Neutrophil (primary cell): Measurements from ENCODE around the gene MRPS12.
"Not testable (repeated sequence)": the region's sequence is repeated elsewhere in the genome, so short reads cannot be mapped to it uniquely, and the experiment has no call there.

Experiments used
- H3K27ac ChIP-seq: fragments of 200-600 bp; sonication (generic); 2 replicates; pipeline ENCODE4 v1.5.1; 2016; ENCODE audit warnings: mild to moderate bottlenecking, moderate library complexity
- H3K27me3 ChIP-seq: fragments of 200-600 bp; sonication (generic); 2 replicates; pipeline ENCODE4 v1.6.0; 2016; ENCODE audit warnings: mild to moderate bottlenecking
- H3K36me3 ChIP-seq: fragments of 200-600 bp; sonication (generic); 2 replicates; pipeline ENCODE4 v1.5.1; 2017
- H3K4me1 ChIP-seq, 2 experiments: fragments of 200-600 bp in 1 of 2; sonication (generic) in 1 of 2; 1 replicate in 1 of 2; 2 replicates in 1 of 2; pipeline versions ENCODE4 v1.5.1 to v1.6.1; 2013 to 2016; ENCODE audit warnings: low read depth in 1 of 2, low read length in 1 of 2, mild to moderate bottlenecking in 1 of 2, moderate library complexity in 1 of 2; ENCODE audit not compliant: control insufficient read depth in 1 of 2, insufficient read depth in 1 of 2
- H3K4me3 ChIP-seq, 2 experiments: fragments of 200-600 bp in 1 of 2; sonication (generic) in 1 of 2; 1 replicate in 1 of 2; 2 replicates in 1 of 2; pipeline ENCODE4 v1.5.1; 2013 to 2016; ENCODE audit warnings: low read depth in 1 of 2, low read length in 1 of 2, mild to moderate bottlenecking in 1 of 2, moderate library complexity in 1 of 2
- H3K9me3 ChIP-seq: fragments of 200-600 bp; sonication (generic); 2 replicates; pipeline ENCODE4 v1.5.1; 2016
- TF ChIP-seq, protein P1 (sequence below): fragments of 200-600 bp; sonication (generic); IDR thresholded peaks from 2 replicates; pipeline ENCODE4 v1.5.1; 2016; ENCODE audit warnings: antibody characterized with exemption

MRPS12 gene

DNA sequence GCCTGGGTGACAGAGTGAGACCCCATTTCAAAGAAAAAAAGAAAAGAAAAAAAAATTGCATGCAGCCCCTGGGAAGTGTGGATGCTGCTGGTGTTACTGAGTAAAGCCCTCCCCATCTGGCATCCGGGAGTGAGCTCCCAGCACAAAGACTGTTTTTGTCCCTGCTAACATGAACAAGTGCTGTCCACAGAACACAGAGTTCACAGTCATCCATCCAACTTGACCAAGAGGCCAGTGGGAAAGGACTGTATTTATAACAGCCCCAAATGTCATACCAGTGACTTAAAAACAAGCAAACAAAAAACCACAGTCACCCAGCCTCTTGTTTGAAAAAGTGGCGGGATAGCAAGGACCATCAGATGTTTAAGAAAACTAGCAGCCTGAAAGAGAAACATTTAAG is 34.0 kb downstream of the MRPS12 start:
- H3K4me1 ChIP-seq, result no peaks in the 10 kb centered on the region
- H3K27me3 ChIP-seq, result peaks cover 9% of the 10 kb centered on the region
- H3K9me3 ChIP-seq, result no peaks in the 10 kb centered on the region
- no peak overlapping the region for H3K4me3 ChIP-seq
- TF ChIP-seq, protein P1, sequence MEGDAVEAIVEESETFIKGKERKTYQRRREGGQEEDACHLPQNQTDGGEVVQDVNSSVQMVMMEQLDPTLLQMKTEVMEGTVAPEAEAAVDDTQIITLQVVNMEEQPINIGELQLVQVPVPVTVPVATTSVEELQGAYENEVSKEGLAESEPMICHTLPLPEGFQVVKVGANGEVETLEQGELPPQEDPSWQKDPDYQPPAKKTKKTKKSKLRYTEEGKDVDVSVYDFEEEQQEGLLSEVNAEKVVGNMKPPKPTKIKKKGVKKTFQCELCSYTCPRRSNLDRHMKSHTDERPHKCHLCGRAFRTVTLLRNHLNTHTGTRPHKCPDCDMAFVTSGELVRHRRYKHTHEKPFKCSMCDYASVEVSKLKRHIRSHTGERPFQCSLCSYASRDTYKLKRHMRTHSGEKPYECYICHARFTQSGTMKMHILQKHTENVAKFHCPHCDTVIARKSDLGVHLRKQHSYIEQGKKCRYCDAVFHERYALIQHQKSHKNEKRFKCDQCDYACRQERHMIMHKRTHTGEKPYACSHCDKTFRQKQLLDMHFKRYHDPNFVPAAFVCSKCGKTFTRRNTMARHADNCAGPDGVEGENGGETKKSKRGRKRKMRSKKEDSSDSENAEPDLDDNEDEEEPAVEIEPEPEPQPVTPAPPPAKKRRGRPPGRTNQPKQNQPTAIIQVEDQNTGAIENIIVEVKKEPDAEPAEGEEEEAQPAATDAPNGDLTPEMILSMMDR, result no peak
- no peaks in the 10 kb centered on the region for H3K36me3 ChIP-seq
- no peak overlapping the region for H3K27ac ChIP-seq

DNA sequence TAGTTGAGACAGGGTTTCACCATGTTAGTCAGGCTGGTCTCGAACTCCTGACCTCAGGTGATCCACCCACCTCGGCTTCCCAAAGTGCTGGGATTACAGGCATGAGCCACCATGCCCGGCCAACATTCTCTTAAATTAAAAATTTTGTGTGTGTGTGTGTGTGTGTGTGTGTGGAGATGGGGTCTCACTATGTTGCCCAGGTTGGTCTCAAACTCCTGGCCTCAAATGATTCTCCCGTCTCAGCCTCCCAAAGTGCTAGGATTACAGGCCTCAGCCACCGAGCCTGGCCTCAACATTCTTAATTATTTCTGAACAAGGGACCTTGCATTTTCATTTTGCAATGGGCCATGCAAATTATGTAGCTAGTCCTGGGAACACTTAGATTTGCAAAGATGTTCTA is 35.4 kb downstream of the MRPS12 start:
- H3K4me3 ChIP-seq, H3K9me3 ChIP-seq, H3K36me3 ChIP-seq, H3K4me1 ChIP-seq, H3K27ac ChIP-seq, H3K27me3 ChIP-seq: not testable (repeated sequence)

DNA sequence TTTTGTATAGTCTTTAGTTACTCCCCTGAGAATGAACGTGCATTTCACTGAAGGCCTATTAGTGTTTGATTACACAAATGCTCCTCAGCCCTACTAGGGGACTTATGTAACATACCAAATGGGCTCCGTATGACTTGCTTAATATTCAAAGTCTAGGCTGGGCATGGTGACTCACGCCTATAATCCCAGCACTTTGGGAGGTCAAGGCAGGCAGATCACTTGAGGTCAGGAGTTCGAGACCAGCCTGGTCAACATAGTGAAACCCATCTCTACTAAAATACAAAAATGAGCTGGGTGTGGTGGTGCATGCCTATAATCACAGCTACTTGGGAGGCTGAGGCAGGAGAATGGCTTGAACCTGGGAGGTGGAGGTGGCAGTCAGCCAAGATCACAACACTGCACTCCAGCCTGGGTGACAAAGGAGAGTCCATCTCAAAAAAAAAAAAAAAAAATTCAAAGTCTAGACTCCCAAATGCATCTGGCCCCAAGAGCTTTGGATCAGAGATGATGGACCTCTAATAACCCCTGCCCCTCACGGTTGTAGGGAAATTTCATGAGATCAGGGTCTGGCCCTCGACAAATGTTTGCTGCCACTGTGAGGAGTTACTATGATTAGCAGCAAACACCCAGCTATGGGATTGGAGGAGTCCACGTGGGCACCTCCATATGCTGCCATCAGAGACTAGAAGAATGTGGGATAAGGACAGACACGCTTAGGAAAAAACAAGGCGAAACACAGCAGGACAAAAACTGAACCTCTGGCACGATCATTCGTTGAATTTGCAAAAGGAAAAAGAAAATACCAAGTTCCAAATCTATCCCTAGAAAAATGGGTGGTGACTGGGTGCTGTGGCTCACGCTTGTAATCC is 40.2 kb downstream of the MRPS12 start:
- TF ChIP-seq, protein P1, result no peak
- Histone ChIP-seq H3K4me3 (no peak overlapping the region), H3K4me1 (no peaks in the 10 kb centered on the region)

DNA sequence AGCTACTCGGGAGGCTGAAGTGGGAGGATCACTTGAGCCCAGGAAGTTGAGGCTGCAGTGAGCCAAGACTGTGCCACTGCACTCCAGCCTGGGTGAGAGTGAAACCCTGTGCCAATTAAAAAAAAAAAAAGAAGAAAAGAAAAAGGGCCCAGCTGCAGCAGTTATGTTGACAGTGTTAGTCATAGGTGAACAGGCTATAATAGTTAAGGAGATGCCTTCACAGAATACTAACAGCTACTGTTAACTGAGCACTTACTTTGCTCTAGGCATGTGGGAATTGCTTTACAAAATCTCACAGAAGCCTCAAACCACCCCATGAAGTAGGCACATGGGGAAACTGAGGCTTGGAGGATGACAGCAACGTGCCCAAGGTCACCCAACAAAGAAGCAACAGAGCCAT is 40.9 kb downstream of the MRPS12 start:
- Histone ChIP-seq H3K27me3 (peaks cover 52% of the 10 kb centered on the region), H3K4me1 (no peaks in the 10 kb centered on the region), H3K4me3 (no peak overlapping the region), H3K27ac (no peak overlapping the region), H3K36me3 (no peaks in the 10 kb centered on the region), H3K9me3 (no peaks in the 10 kb centered on the region)
- TF ChIP-seq, protein P1, result no peak

More for the DNA sequence above, 40.2 kb downstream of the MRPS12 start:
- Histone ChIP-seq H3K27me3 (peaks cover 44% of the 10 kb centered on the region), H3K9me3 (no peaks in the 10 kb centered on the region), H3K36me3 (no peaks in the 10 kb centered on the region), H3K27ac (no peak overlapping the region)

DNA sequence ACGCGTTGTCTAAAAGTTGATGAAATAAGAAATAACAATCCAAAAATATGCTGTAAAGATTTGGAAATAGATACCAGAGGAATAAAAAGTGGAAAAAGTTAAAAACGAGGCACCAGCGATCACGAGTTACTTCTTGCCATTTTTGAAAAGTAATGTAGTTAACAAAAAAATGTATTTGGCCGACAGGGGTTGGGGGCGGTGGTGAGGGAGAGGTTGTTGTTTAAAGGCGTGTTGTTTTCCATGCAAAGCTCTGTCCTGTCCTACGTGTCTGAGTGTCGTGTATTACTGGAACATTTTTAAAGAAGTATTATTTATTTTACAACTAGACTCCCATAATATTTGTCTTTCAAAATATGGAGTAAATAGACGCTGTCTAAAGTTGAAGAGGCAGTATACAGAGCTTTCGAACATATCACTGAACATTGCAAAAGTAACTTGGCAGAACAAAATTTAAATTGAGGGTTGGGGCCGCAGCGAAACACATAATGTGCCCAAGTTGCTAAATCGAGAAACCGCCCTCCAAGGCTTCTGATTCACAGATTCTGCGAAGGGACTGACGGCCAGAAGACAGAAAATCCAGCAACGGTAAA is 44.0 kb downstream of the MRPS12 start:
- Histone ChIP-seq H3K9me3 (no peaks in the 10 kb centered on the region), H3K4me3 (no peak overlapping the region), H3K27me3 (peaks cover 63% of the 10 kb centered on the region), H3K4me1 (no peaks in the 10 kb centered on the region), H3K36me3 (no peaks in the 10 kb centered on the region), H3K27ac (no peak overlapping the region)
- TF ChIP-seq, protein P1, result no peak

DNA sequence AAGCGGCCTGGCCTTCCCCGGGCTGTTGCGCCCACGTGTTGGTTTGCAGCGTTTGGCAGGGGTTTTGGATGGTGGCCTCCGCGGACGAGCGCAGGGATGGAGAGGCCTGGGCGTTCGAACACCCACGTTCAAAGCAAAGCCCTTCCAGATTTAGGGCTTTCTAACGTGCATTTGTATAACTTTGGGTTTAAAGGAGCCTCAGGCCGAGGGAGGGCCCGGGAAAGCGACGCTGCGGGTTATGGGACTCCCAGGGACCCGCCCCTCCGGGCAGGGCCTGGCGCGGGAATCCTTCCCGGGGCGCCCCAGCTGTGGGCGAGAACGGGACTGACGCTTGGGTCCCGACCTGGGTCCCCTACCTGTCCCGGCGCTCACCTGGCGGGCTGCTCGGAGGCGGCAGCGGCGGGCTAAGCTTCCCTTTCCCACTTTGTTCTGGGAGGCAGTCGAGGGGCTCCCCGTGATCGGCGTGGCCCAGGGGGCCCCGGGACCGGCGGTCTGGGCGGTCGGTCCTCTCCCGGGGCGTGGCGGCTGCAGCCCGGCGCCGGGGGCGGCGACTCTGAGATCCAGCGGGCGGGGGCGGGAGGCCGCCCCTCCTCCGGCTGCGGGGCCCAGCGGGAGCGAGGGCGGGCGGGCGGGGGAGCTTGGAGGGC is 44.6 kb downstream of the MRPS12 start, which contains the start of gene FBXO17:
TSS of gene FBXO17 (minus strand) at position 529 of the 647 bp plus-strand sequence. CDS start 25,423 bp downstream, outside the sequence.
- H3K36me3 ChIP-seq, result no peaks in the 10 kb centered on the region
- no peak within 1 kb of the TSS for H3K27ac ChIP-seq
- TF ChIP-seq, protein P1, result no peak

More for the DNA sequence above, 44.6 kb downstream of the MRPS12 start, which contains the start of gene FBXO17:
- Histone ChIP-seq H3K4me1 (no peaks in the 10 kb centered on the region), H3K27me3 (peaks cover 63% of the 10 kb centered on the region), H3K4me3 (no peak within 1 kb of the TSS), H3K9me3 (no peaks in the 10 kb centered on the region)
